ENCODE measurements around the gene COQ8A.

COQ8A gene

GRCh38 chr1:226960256-226960655, 20.2 kb downstream of the COQ8A start:
- no peak overlapping the region for H3K4me2 ChIP-seq (ENCODE audit: low read depth, low read length, poor library complexity, severe bottlenecking)
- H3K9ac ChIP-seq (ENCODE audit: low read depth, low read length, poor library complexity, severe bottlenecking) = no peak overlapping the region
- H3K27me3 ChIP-seq (ENCODE audit: insufficient read depth, low read length, poor library complexity, severe bottlenecking) = no peaks in the 10 kb centered on the region
- H3K4me3 ChIP-seq (ENCODE audit: low read length, poor library complexity, severe bottlenecking) = no peak overlapping the region
- H3F3A ChIP-seq (ENCODE audit: low read depth) = no peaks in the 10 kb centered on the region
- H3K9me2 ChIP-seq (replicated peaks; ENCODE audit: low read depth, low read length) = no peaks in the 10 kb centered on the region
- no peak overlapping the region for H2AFZ ChIP-seq (ENCODE audit: low read length)
- H3K36me3 ChIP-seq (ENCODE audit: insufficient read depth, low read length) = peaks cover 3% of the 10 kb centered on the region; the same call in 1 of the 2 replicates
- H3K79me2 ChIP-seq (ENCODE audit: insufficient read depth, low read length) = peaks cover 21% of the 10 kb centered on the region; the same call in 1 of the 2 replicates
- no peaks in the 10 kb centered on the region for H3K9me3 ChIP-seq (ENCODE audit: insufficient read depth, low read depth, low read length)
- no peaks in the 10 kb centered on the region for H3K4me1 ChIP-seq (ENCODE audit: insufficient read depth, low read length, poor library complexity, severe bottlenecking)
- TF ChIP-seq CTCF (conservative IDR thresholded peaks at IDR 0.05; ENCODE audit: low read length) = no peak
- TF ChIP-seq EZH2phosphoT487 (IDR thresholded peaks at IDR 0.05; ENCODE audit: borderline replicate concordance) = no peak
- H4K20me1 ChIP-seq (ENCODE audit: insufficient read depth, low read length, poor library complexity, severe bottlenecking) = no peaks in the 10 kb centered on the region

- Histone ChIP-seq H3K9ac (ENCODE audit: low read depth, low read length, poor library complexity, severe bottlenecking) (no peak overlapping the region), H3K9me2 (replicated peaks; ENCODE audit: low read depth, low read length) (no peaks in the 10 kb centered on the region), H3K4me3 (ENCODE audit: low read length, poor library complexity, severe bottlenecking) (no peak overlapping the region), H3K4me1 (ENCODE audit: insufficient read depth, low read length, poor library complexity, severe bottlenecking) (no peaks in the 10 kb centered on the region), H3K36me3 (ENCODE audit: insufficient read depth, low read length) (peaks cover 12% of the 10 kb centered on the region; the same call in 1 of the 2 replicates), H3F3A (ENCODE audit: low read depth) (no peaks in the 10 kb centered on the region), H2AFZ (ENCODE audit: low read length) (no peak overlapping the region), H4K20me1 (ENCODE audit: insufficient read depth, low read length, poor library complexity, severe bottlenecking) (no peaks in the 10 kb centered on the region), H3K9me3 (ENCODE audit: insufficient read depth, low read depth, low read length) (no peaks in the 10 kb centered on the region), H3K27me3 (ENCODE audit: insufficient read depth, low read length, poor library complexity, severe bottlenecking) (no peaks in the 10 kb centered on the region), H3K79me2 (ENCODE audit: insufficient read depth, low read length) (peaks cover 20% of the 10 kb centered on the region; the same call in 1 of the 2 replicates), H3K4me2 (ENCODE audit: low read depth, low read length, poor library complexity, severe bottlenecking) (no peak overlapping the region)
- TF ChIP-seq CTCF (conservative IDR thresholded peaks at IDR 0.05; ENCODE audit: low read length) (no peak), EZH2phosphoT487 (IDR thresholded peaks at IDR 0.05; ENCODE audit: borderline replicate concordance) (no peak)
These were observed 21.1 kb downstream of the COQ8A start for GRCh38 chr1:226960944-226961765.

GRCh38 chr1:226962421-226963391, 22.6 kb downstream of the COQ8A start:
- no peak for TF ChIP-seq CTCF (conservative IDR thresholded peaks at IDR 0.05; ENCODE audit: low read length)
- TF ChIP-seq EZH2phosphoT487 (IDR thresholded peaks at IDR 0.05; ENCODE audit: borderline replicate concordance) = no peak
- Histone ChIP-seq H3K36me3 (ENCODE audit: insufficient read depth, low read length) (peaks cover 24% of the 10 kb centered on the region; the same call in 1 of the 2 replicates), H4K20me1 (ENCODE audit: insufficient read depth, low read length, poor library complexity, severe bottlenecking) (no peaks in the 10 kb centered on the region), H2AFZ (ENCODE audit: low read length) (no peak overlapping the region), H3K9ac (ENCODE audit: low read depth, low read length, poor library complexity, severe bottlenecking) (no peak overlapping the region), H3K79me2 (ENCODE audit: insufficient read depth, low read length) (peaks cover 20% of the 10 kb centered on the region; the same call in 1 of the 2 replicates), H3K4me3 (ENCODE audit: low read length, poor library complexity, severe bottlenecking) (no peak overlapping the region), H3K9me2 (replicated peaks; ENCODE audit: low read depth, low read length) (no peaks in the 10 kb centered on the region), H3K27me3 (ENCODE audit: insufficient read depth, low read length, poor library complexity, severe bottlenecking) (no peaks in the 10 kb centered on the region), H3K9me3 (ENCODE audit: insufficient read depth, low read depth, low read length) (no peaks in the 10 kb centered on the region), H3F3A (ENCODE audit: low read depth) (no peaks in the 10 kb centered on the region), H3K4me2 (ENCODE audit: low read depth, low read length, poor library complexity, severe bottlenecking) (no peak overlapping the region), H3K4me1 (ENCODE audit: insufficient read depth, low read length, poor library complexity, severe bottlenecking) (no peaks in the 10 kb centered on the region)
